ENCODE data around the gene KDM4B. TPM values are rescaled to one million over a fixed set of nuclear protein-coding genes. Genes with fewer than 3 reads are reported as not detected.

Gene KDM4B
- polyA plus RNA-seq, 1 of the 3 experiments (the other 2 are of a cell fraction) = 12.2 TPM

DNA sequence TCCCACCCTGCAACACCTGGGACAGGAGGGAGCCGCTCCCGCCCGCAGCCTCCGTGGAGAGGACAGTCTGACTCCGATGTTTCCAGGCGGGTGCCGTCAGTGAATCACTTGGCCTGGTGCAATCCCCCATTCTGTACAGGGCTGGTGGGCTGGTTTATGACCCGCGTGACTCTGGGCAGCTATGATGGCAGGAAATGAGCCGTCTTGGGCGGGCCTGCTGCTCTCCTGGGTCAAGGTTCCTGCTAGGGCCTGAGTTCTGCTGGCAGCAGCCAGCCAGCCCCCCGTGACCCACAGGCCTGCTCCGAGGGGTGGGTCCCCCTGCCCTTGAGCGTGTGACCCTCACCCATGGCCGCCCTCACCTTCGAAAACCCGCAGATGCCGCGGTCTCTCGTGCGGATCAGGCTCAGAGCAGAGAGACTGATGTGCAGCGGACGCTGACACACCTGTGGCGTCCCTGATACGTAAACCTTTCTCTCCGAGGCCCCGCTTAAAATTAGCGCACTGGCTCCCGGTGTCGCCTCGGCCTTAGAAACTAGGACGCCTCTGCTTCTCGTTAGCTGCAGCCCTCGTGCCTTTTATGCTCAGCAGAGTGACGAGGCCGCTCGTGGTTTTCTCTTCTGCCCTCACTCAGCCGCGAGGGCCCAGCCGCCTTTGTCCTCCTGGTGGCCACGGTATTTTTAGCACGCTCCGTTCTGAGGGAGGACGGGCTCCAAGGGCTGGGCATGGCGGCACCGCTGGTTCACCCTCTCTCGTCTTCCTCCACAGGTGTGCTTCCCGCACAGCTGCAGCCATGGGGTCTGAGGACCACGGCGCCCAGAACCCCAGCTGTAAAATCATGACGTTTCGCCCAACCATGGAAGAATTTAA is 63.4 kb downstream of the KDM4B start:
- Histone ChIP-seq H3K27ac (ENCODE audit: low read depth in 2 of 2, low read length in 1 of 2) (no peak overlapping the region), H3K9ac (no peak overlapping the region), H3K27me3 (ENCODE audit: insufficient read depth) (no peaks in the 10 kb centered on the region), H3K79me2 (ENCODE audit: insufficient read depth) (peaks cover 49% of the 10 kb centered on the region), H3K4me1 (ENCODE audit: control insufficient read depth in 1 of 2, insufficient read depth in 2 of 2, low read depth in 1 of 2, low read length in 1 of 2) (peaks cover 11 to 24% of the 10 kb centered on the region in 2 experiments), H2AFZ (ENCODE audit: low read depth) (no peak overlapping the region), H3K4me3 (ENCODE audit: low read depth in 2 of 2, low read length in 1 of 2) (no peak overlapping the region), H3K36me3 (replicated peaks in 1 of 2; ENCODE audit: control insufficient read depth in 1 of 2, insufficient read depth in 2 of 2, low read length in 1 of 2) (peaks cover 0 to 3% of the 10 kb centered on the region in 2 experiments), H3K4me2 (no peak overlapping the region), H3K9me2 (no peaks in the 10 kb centered on the region), H3K9me3 (no peaks in the 10 kb centered on the region), H3F3A (replicated peaks; ENCODE audit: insufficient read depth) (peaks cover 4% of the 10 kb centered on the region), H4K20me1 (ENCODE audit: insufficient read depth) (peaks cover 62% of the 10 kb centered on the region)
- no peak for TF ChIP-seq RFX5 (IDR thresholded peaks at IDR 0.05; ENCODE audit: low read length)
- no peak for TF ChIP-seq GABPA (IDR thresholded peaks at IDR 0.05; ENCODE audit: low read depth)
- TF ChIP-seq CHD2 (IDR thresholded peaks at IDR 0.05; ENCODE audit: low read length, partially characterized antibody) = no peak
- TF ChIP-seq RCOR1 (IDR thresholded peaks at IDR 0.05; ENCODE audit: low read length) = no peak
- TF ChIP-seq JUND (IDR thresholded peaks at IDR 0.05) = no peak
- DNase-seq = no peak
- ChIA-PET POLR2A (no interaction called here), CTCF (interaction anchor here (0.5 to 7.2 kb wide), 29 partner anchors 14 to 364 kb away, joined by 3 to 62 read pairs (median 6); partner anchors contain the start of genes KDM4B and PLIN3)
- 86% methylated on average over 40 of the region's 52 CpGs for WGBS (ENCODE audit: low lambda C conversion rate)

DNA sequence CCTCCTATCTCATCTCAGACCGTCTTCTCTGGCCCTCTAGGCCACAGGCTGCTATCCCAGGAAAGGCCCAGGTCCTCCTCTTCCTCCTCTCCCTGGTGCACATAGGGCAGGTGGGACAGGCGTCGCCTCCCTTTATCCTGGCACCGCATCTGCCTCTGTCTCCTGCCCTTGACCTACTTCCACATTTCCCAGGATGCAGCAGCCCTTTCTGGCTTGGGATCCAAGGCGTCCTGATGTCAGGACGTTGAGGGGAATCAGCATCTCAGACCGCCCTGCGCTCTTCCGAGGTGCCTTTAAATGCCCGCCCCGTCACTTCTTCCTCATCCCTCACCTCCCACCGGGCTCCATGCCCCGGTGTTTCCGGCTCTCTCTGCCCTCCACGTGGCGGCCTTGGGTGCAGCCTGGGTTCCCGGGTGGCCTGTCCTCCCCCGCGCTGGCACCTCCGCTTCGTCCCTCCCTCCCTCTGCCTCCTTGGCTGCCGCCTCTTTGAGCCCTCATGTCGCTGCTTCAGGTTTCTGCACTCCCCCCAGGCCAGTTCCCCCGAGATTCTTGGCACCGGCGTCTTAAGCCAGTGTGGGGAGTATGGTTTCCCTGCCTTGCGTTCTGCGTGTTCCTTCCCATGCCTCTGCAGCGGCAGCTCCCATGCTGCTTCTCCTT is 66.3 kb downstream of the KDM4B start:
- Histone ChIP-seq H3K9me2 (no peaks in the 10 kb centered on the region), H3K36me3 (replicated peaks in 1 of 2; ENCODE audit: control insufficient read depth in 1 of 2, insufficient read depth in 2 of 2, low read length in 1 of 2) (peaks cover 2 to 6% of the 10 kb centered on the region in 2 experiments), H3F3A (replicated peaks; ENCODE audit: insufficient read depth) (peaks cover 8% of the 10 kb centered on the region), H2AFZ (ENCODE audit: low read depth) (no peak overlapping the region), H3K4me2 (no peak overlapping the region), H3K9ac (no peak overlapping the region), H3K27ac (ENCODE audit: low read depth in 2 of 2, low read length in 1 of 2) (no peak overlapping the region), H3K9me3 (no peaks in the 10 kb centered on the region), H3K4me1 (ENCODE audit: control insufficient read depth in 1 of 2, insufficient read depth in 2 of 2, low read depth in 1 of 2, low read length in 1 of 2) (peaks cover 23 to 41% of the 10 kb centered on the region in 2 experiments), H4K20me1 (ENCODE audit: insufficient read depth) (peaks cover 57% of the 10 kb centered on the region), H3K79me2 (ENCODE audit: insufficient read depth) (peaks cover 40% of the 10 kb centered on the region; the same call in 1 of the 2 replicates), H3K27me3 (ENCODE audit: insufficient read depth) (no peaks in the 10 kb centered on the region), H3K4me3 (ENCODE audit: low read depth in 2 of 2, low read length in 1 of 2) (no peak overlapping the region)
- no peak for DNase-seq
- ChIA-PET POLR2A (no interaction called here), CTCF (interaction anchor here (1.9 to 5.4 kb wide), 2 partner anchors 14 to 163 kb away, joined by 12 to 71 read pairs; no protein-coding TSS in a partner anchor)
- 94% methylated on average over 29 of the region's 29 CpGs for WGBS (ENCODE audit: low lambda C conversion rate)
- TF ChIP-seq, protein P1, sequence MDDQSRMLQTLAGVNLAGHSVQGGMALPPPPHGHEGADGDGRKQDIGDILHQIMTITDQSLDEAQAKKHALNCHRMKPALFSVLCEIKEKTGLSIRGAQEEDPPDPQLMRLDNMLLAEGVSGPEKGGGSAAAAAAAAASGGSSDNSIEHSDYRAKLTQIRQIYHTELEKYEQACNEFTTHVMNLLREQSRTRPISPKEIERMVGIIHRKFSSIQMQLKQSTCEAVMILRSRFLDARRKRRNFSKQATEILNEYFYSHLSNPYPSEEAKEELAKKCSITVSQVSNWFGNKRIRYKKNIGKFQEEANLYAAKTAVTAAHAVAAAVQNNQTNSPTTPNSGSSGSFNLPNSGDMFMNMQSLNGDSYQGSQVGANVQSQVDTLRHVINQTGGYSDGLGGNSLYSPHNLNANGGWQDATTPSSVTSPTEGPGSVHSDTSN (IDR thresholded peaks at IDR 0.05) = no peak
- TF ChIP-seq EZH2phosphoT487 (IDR thresholded peaks at IDR 0.05; ENCODE audit: borderline replicate concordance, low read depth) (no peak), CHD2 (IDR thresholded peaks at IDR 0.05; ENCODE audit: low read length, partially characterized antibody) (no peak), TCF12 (IDR thresholded peaks at IDR 0.05) (no peak), RFX5 (IDR thresholded peaks at IDR 0.05; ENCODE audit: low read length) (no peak), FOXJ3 (CRISPR knock-in tag; IDR thresholded peaks at IDR 0.05) (no peak), RAD21 (IDR thresholded peaks at IDR 0.05; ENCODE audit: low read length) (no peak), GATA2 (CRISPR knock-in tag; IDR thresholded peaks at IDR 0.05) (no peak), RCOR1 (IDR thresholded peaks at IDR 0.05; ENCODE audit: low read length) (no peak), YY1 (IDR thresholded peaks at IDR 0.05; ENCODE audit: low read depth) (no peak), TEAD4 (IDR thresholded peaks at IDR 0.05; ENCODE audit: borderline replicate concordance, insufficient read depth) (no peak), ELF1 (IDR thresholded peaks at IDR 0.05) (no peak), MEF2A (IDR thresholded peaks at IDR 0.05; ENCODE audit: borderline replicate concordance, low read depth) (no peak)
- TF ChIP-seq, protein P2, sequence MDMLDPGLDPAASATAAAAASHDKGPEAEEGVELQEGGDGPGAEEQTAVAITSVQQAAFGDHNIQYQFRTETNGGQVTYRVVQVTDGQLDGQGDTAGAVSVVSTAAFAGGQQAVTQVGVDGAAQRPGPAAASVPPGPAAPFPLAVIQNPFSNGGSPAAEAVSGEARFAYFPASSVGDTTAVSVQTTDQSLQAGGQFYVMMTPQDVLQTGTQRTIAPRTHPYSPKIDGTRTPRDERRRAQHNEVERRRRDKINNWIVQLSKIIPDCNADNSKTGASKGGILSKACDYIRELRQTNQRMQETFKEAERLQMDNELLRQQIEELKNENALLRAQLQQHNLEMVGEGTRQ (IDR thresholded peaks at IDR 0.05; ENCODE audit: borderline replicate concordance, low read depth, low read length) = no peak
